Neural cell (in vitro differentiated cells): ENCODE measurements around the gene NDUFS7. TPM values are rescaled to one million over a fixed set of nuclear protein-coding genes. Genes with fewer than 3 reads are reported as not detected.

Experiments used
- H2AFZ ChIP-seq: fragments of 200-600, 300-800 bp; sonication (generic), shearing (Covaris generic); 2 replicates; pipeline ENCODE4 v1.6.0; 2014; ENCODE audit warnings: low read depth, mild to moderate bottlenecking, antibody characterized with exemption, low read length, moderate library complexity
- H3F3A ChIP-seq: fragments of 200-600 bp; shearing (Covaris generic); 2 replicates; pipeline ENCODE4 v1.6.1; 2016; ENCODE audit warnings: mild to moderate bottlenecking, moderate library complexity, mixed read lengths, antibody characterized with exemption, low read length; ENCODE audit not compliant: insufficient read depth, poor library complexity, severe bottlenecking
- H3K27ac ChIP-seq: fragments of 200-600, 300-800 bp; sonication (generic), shearing (Covaris generic); 2 replicates; pipeline ENCODE4 v1.5.1; 2014; ENCODE audit warnings: mild to moderate bottlenecking, low read length, moderate library complexity
- H3K27me3 ChIP-seq: fragments of 300-800, 200-600 bp; sonication (generic), shearing (Covaris generic); 2 replicates; pipeline ENCODE4 v1.6.0; 2014; ENCODE audit warnings: mild to moderate bottlenecking, low read depth, low read length, moderate library complexity; ENCODE audit not compliant: insufficient read depth
- H3K36me3 ChIP-seq: fragments of 300-800, 200-600 bp; sonication (generic), shearing (Covaris generic); 2 replicates; pipeline ENCODE4 v1.5.1; 2014; ENCODE audit warnings: mild to moderate bottlenecking, antibody characterized with exemption, low read length, moderate library complexity; ENCODE audit not compliant: insufficient read depth
- H3K4me2 ChIP-seq: fragments of 300-800, 200-600 bp; sonication (generic), shearing (Covaris generic); 2 replicates; pipeline ENCODE4 v1.6.0; 2014; ENCODE audit warnings: mild to moderate bottlenecking, low read length
- H3K4me3 ChIP-seq: fragments of 300-800, 200-600 bp; sonication (generic), shearing (Covaris generic); 2 replicates; pipeline ENCODE4 v1.5.1; 2014; ENCODE audit warnings: mild to moderate bottlenecking, low read length, moderate library complexity
- H3K79me2 ChIP-seq: fragments of 200-600 bp; shearing (Covaris generic); replicated peaks from 2 replicates; pipeline ENCODE4 v1.6.0; 2014; ENCODE audit warnings: mild to moderate bottlenecking, low read length, moderate library complexity; ENCODE audit not compliant: insufficient read depth
- H3K9ac ChIP-seq: fragments of 300-800, 200-600 bp; sonication (generic), shearing (Covaris generic); 2 replicates; pipeline ENCODE4 v1.6.1; 2016; ENCODE audit warnings: mild to moderate bottlenecking, low read length, mixed read lengths
- H3K9me2 ChIP-seq: fragments of 200-600 bp; shearing (Covaris generic); 2 replicates; pipeline ENCODE4 v1.6.1; 2016; ENCODE audit warnings: mild to moderate bottlenecking, low read length, mixed read lengths; ENCODE audit not compliant: insufficient read depth
- H3K9me3 ChIP-seq: fragments of 200-600, 300-800 bp; sonication (generic), shearing (Covaris generic); 2 replicates; pipeline ENCODE4 v1.6.1; 2016; ENCODE audit warnings: mild to moderate bottlenecking, mixed run types, low read length, moderate library complexity, mixed read lengths
- H4K20me1 ChIP-seq: fragments of 200-600 bp; shearing (Covaris generic); 2 replicates; pipeline ENCODE4 v1.6.1; 2016; ENCODE audit warnings: mild to moderate bottlenecking, mixed run types; ENCODE audit not compliant: insufficient read depth
- CTCF ChIP-seq: fragments of 450-650 bp; IDR thresholded peaks from 2 replicates; pipeline ENCODE4 v1.5.1; 2014; ENCODE audit warnings: antibody characterized with exemption, mild to moderate bottlenecking, moderate library complexity; ENCODE audit not compliant: poor library complexity, severe bottlenecking
- EP300 ChIP-seq: fragments of 450-650 bp; conservative IDR thresholded peaks from 2 replicates; pipeline ENCODE4 v1.6.1; 2014; ENCODE audit warnings: antibody characterized with exemption, mild to moderate bottlenecking, moderate library complexity; ENCODE audit not compliant: poor library complexity, severe bottlenecking
- EZH2 ChIP-seq: fragments of 200-600, 300-800 bp; shearing (Covaris generic), sonication (generic); IDR thresholded peaks from 2 replicates; pipeline ENCODE4 v1.6.1; 2014; ENCODE audit warnings: antibody characterized with exemption, low read length, borderline replicate concordance, mild to moderate bottlenecking; ENCODE audit not compliant: insufficient read depth, poor library complexity, severe bottlenecking
- MXI1 ChIP-seq: fragments of 450-650 bp; conservative IDR thresholded peaks from 2 replicates; pipeline ENCODE4 v1.6.1; 2014; ENCODE audit warnings: antibody characterized with exemption, mild to moderate bottlenecking; ENCODE audit not compliant: poor library complexity, severe bottlenecking
- POLR2AphosphoS5 ChIP-seq: IDR thresholded peaks from 2 replicates; pipeline ENCODE4 v1.6.1; 2012
- RAD21 ChIP-seq: fragments of 450-650 bp; conservative IDR thresholded peaks from 2 replicates; pipeline ENCODE4 v1.6.1; 2014; ENCODE audit warnings: antibody characterized with exemption, mild to moderate bottlenecking, moderate library complexity
- REST ChIP-seq: IDR thresholded peaks from 2 replicates; pipeline ENCODE4 v1.6.1; 2012; ENCODE audit warnings: borderline replicate concordance
- SMC3 ChIP-seq: fragments of 450-650 bp; conservative IDR thresholded peaks from 2 replicates; pipeline ENCODE4 v1.6.1; 2014; ENCODE audit warnings: antibody characterized with exemption, mild to moderate bottlenecking, moderate library complexity; ENCODE audit not compliant: poor library complexity
- TAF1 ChIP-seq: IDR thresholded peaks from 2 replicates; pipeline ENCODE4 v1.6.1; 2012; ENCODE audit warnings: low read depth
- polyA plus RNA-seq: library from polyadenylated mRNA; depleted of rRNA; stranded (reverse); fragments of >200 nt; gene quantifications from 2 replicates; pipeline ENCODE4 v1.2.3, GENCODE V29; 2014

Gene NDUFS7
- polyA plus RNA-seq, 1 donor from 2014 or later, result 196 TPM

- no peaks in the 10 kb centered on the region for H3K9me3 ChIP-seq
- H3K9ac ChIP-seq, result no peak overlapping the region
- no peaks in the 10 kb centered on the region for H3K27me3 ChIP-seq
- H2AFZ ChIP-seq, result no peak overlapping the region
- no peaks in the 10 kb centered on the region for H3K36me3 ChIP-seq
- H3K79me2 ChIP-seq, result peaks cover 24% of the 10 kb centered on the region
- H4K20me1 ChIP-seq, result no peaks in the 10 kb centered on the region
- H3K9me2 ChIP-seq, result no peaks in the 10 kb centered on the region
- TF ChIP-seq EP300 (no peak), SMC3 (no peak), RAD21 (no peak), EZH2 (no peak)
- H3K4me2 ChIP-seq, result no peak overlapping the region
- H3K4me3 ChIP-seq, result no peak overlapping the region
- no peaks in the 10 kb centered on the region for H3F3A ChIP-seq
- no peak overlapping the region for H3K27ac ChIP-seq
Observed at GRCh38 chr19:1420590-1420989, 36.9 kb downstream of the NDUFS7 start.

- H3K27me3 ChIP-seq, result no peaks in the 10 kb centered on the region
- no peak overlapping the region for H3K4me2 ChIP-seq
- no peak overlapping the region for H2AFZ ChIP-seq
- no peaks in the 10 kb centered on the region for H3K9me3 ChIP-seq
- TF ChIP-seq EZH2 (no peak), SMC3 (no peak), CTCF (no peak), RAD21 (no peak)
- no peak overlapping the region for H3K9ac ChIP-seq
- H3K36me3 ChIP-seq, result no peaks in the 10 kb centered on the region
- H3K4me3 ChIP-seq, result no peak overlapping the region
- no peak overlapping the region for H3K27ac ChIP-seq
- peaks cover 16% of the 10 kb centered on the region for H3K79me2 ChIP-seq
- H3K9me2 ChIP-seq, result no peaks in the 10 kb centered on the region
- no peaks in the 10 kb centered on the region for H4K20me1 ChIP-seq
- no peaks in the 10 kb centered on the region for H3F3A ChIP-seq
Observed at GRCh38 chr19:1421218-1421957, 37.7 kb downstream of the NDUFS7 start.

GRCh38 chr19:1421958-1422305 is 38.2 kb downstream of the NDUFS7 start:
- Histone ChIP-seq H3F3A (no peaks in the 10 kb centered on the region), H4K20me1 (no peaks in the 10 kb centered on the region)

More at GRCh38 chr19:1421958-1422305, 38.2 kb downstream of the NDUFS7 start:
- no peak overlapping the region for H3K9ac ChIP-seq
- H3K79me2 ChIP-seq, result peaks cover 10% of the 10 kb centered on the region
- no peaks in the 10 kb centered on the region for H3K36me3 ChIP-seq
- TF ChIP-seq TAF1 (no peak), SMC3 (no peak), EP300 (no peak), MXI1 (no peak), POLR2AphosphoS5 (no peak), CTCF (no peak), REST (no peak), EZH2 (no peak), RAD21 (no peak)
- no peak overlapping the region for H3K27ac ChIP-seq
- H3K9me3 ChIP-seq, result no peaks in the 10 kb centered on the region
- H3K4me2 ChIP-seq, result no peak overlapping the region
- H3K27me3 ChIP-seq, result no peaks in the 10 kb centered on the region
- no peak overlapping the region for H3K4me3 ChIP-seq
- H3K9me2 ChIP-seq, result no peaks in the 10 kb centered on the region
- H2AFZ ChIP-seq, result no peak overlapping the region
